Lower leg skin (tissue), 3 donors: ENCODE measurements around the gene DPYSL5.

ENCODE experiments used
- POLR2A ChIP-seq, 2 donors: fragments of 450-650 bp; IDR thresholded peaks; one replicate each; pipeline ENCODE4 v1.6.1; 2016 to 2017; ENCODE audit warnings: antibody characterized with exemption in 2 of 2, mild to moderate bottlenecking in 1 of 2, moderate library complexity in 1 of 2
- TF ChIP-seq, protein P1 (sequence below), 3 donors: fragments of 450-650 bp; IDR thresholded peaks; one replicate each; pipeline ENCODE4 v1.5.1; 2016; ENCODE audit warnings: antibody characterized with exemption in 3 of 3, mild to moderate bottlenecking in 3 of 3, moderate library complexity in 2 of 3

DNA sequence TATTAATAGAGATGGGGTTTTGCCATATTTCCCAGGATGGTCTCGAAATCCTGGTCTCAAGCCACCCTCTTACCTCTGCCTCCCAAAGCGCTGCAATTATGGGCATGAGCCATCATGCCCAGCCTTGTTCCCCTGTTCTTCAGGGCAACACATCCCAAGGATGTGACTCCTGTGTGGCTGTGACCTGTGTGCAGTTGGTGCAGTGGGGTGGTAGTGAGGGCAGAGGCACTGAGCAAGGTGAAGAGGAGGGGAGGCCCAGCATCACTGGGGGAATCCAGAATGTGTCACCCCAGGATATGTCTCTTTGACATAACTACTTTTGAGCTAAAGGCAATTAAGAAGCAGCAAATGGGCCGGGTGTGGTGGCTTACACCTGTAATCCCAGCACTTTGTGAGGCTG, 38.7 kb upstream of the DPYSL5 start:
- TF ChIP-seq, protein P1, sequence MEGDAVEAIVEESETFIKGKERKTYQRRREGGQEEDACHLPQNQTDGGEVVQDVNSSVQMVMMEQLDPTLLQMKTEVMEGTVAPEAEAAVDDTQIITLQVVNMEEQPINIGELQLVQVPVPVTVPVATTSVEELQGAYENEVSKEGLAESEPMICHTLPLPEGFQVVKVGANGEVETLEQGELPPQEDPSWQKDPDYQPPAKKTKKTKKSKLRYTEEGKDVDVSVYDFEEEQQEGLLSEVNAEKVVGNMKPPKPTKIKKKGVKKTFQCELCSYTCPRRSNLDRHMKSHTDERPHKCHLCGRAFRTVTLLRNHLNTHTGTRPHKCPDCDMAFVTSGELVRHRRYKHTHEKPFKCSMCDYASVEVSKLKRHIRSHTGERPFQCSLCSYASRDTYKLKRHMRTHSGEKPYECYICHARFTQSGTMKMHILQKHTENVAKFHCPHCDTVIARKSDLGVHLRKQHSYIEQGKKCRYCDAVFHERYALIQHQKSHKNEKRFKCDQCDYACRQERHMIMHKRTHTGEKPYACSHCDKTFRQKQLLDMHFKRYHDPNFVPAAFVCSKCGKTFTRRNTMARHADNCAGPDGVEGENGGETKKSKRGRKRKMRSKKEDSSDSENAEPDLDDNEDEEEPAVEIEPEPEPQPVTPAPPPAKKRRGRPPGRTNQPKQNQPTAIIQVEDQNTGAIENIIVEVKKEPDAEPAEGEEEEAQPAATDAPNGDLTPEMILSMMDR (IDR thresholded peaks at IDR 0.05): no peak
- no peak for TF ChIP-seq POLR2A (IDR thresholded peaks at IDR 0.05)
